Medulla oblongata (tissue), 1 donor: ENCODE measurements around the gene PDE6B.
"Not testable (repeated sequence)": the region's sequence is repeated elsewhere in the genome, so short reads cannot be mapped to it uniquely, and the experiment has no call there.

Experiments
- DNase-seq: peaks from one replicate; pipeline ENCODE4 v3.0.0-alpha.2; 2015; ENCODE audit errors: extremely low spot score

PDE6B gene

DNA sequence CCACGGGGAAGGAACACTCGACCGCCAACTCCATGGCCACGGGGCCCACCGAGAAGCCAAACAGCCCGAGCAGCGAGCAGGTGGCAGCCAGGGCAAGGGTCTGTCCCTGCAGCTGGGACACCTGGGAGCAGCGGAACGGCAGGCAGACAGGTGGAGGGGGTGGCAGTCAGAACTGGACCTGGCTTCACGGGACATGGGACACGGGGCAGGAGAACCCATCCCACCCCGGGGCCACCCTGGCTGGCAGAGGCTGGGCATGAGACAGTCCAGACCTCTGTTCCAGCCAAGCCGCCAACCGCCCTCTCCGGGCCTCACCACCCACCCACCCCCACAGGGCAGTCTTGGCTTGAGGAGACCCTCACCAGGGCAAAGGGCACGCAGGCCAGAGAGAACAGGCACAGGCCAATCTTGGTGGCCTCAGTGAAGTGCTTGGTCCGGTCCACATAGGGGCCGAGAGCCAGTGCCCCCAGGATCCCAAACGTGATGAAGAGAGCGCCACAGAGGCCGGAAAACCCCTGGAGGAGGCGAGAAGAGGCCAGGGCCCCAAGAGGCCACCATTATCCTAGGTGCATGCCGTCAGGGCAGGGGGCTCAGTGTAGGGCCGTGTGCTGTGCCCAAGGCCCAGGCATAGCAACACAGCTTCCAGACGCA lies 58.0 kb downstream of the PDE6B start:
- no peak for DNase-seq

GRCh38 chr4:683982-684622 lies 58.7 kb downstream of the PDE6B start:
- peak; percentile 78 for DNase-seq

DNA sequence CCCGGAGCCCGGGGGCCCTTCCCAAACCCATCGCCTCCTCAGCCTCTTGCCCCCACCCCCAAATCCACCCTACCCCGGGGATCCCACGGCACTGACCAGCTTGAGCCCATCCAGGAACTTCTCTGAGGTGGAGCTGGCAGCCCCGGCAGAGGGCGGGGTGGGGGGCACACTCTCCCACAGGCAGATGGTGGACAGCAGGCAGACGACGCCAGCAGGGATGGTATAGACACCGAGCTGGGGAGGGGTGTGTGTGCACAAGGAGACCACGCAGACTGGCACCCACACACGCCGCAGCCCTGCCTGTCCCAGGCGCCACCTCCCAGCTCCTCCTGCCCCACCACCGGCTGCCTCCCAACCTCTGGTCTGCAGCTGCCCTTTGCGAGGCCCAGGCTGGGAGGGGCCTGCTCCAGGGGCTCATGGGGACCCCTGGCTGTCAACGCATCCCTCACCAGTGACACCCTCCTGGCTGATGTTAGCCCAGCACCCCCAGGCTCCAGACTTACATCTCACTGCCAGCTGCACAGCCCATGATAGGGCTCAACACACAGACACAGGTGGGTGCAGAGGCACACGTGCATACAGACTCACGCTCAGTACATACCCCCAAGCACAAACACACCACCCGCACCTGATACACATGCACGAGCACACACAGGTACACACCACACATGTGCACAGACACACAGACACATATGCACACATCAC lies 59.4 kb downstream of the PDE6B start:
- no peak for DNase-seq

DNA sequence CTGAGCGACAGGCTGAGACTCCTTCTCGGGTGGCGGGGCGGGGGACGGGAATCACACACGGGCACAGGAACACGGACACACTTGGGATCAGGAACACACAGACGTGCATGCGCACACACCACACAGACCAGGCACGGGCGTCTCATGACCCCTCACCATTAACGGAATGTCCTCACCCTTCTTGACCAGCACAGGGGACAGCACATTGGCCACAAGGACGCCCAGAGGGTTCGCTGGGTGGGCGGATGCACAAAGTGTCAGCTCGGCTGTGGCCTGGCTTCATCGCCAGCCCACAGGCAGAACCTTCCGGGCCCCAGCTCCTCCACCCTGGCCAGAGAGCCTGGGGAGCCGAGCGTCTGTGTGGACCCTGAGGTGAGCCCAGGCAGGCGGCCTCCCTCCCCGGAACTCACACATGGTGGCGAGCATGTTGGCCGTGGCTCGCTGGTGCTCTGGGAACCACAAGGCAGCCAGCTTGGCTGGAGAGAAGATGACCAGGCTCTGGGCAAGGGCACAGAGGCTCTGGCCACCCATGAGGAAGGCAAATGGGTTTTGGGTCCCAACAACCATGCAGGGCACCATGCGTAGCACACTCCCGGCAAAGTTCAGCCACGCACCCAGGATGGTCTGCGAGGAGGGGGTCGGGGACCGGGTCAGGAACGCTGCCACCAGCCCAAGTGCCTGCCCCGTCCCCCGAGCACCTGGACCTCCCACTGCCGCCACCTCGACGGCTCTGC lies 60.5 kb downstream of the PDE6B start:
- no peak for DNase-seq

DNA sequence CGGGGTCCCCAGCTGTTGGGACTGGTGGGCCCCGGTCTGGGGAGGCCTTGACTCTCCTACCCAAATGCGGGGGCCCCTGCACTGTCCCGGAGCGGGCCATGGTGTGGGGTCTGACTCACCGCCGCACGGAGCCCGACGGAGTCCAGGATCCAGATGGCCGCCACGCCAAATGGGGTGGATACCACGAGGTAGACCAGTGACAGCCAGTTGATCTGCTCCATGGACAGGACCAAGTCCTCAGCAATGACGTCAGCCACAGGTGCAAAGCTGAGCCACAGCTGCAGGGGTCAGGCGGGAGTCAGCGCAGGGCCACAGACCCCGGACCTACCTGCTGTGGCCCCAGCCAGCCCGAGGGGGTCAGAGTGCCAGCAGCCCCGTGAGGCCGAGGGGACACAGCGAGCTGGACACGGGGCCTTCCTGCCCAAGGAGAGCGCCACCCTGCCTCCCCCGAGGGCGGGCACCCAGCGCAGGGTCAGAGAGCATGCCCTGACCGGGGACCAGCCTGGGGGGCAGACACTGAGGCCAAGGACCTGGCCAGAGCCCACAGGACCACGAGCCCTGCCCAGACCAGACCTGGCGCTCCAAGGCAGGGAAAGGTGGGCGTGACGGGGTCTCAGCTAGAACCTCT lies 61.2 kb downstream of the PDE6B start:
- DNase-seq: no peak

GRCh38 chr4:687048-687970 lies 61.9 kb downstream of the PDE6B start:
- DNase-seq: no peak

GRCh38 chr4:687971-688853 lies 62.8 kb downstream of the PDE6B start:
- DNase-seq: no peak

- no peak for DNase-seq
Measured at GRCh38 chr4:688854-689681, 63.7 kb downstream of the PDE6B start, which contains the start of gene SLC49A3. Gene SLC49A3, minus strand, starts transcription at chr4:689151. Its CDS starts 24 bp downstream, at chr4:689127.

GRCh38 chr4:689723-690122 lies 64.3 kb downstream of the PDE6B start:
- no peak for DNase-seq

GRCh38 chr4:692771-693554 lies 67.6 kb downstream of the PDE6B start:
- no peak for DNase-seq

GRCh38 chr4:694341-694940 lies 69.1 kb downstream of the PDE6B start:
- not testable (repeated sequence) for DNase-seq

- DNase-seq: no peak
Measured at GRCh38 chr4:699816-700580, 74.6 kb downstream of the PDE6B start.

- no peak for DNase-seq
Measured at GRCh38 chr4:700587-701264, 75.4 kb downstream of the PDE6B start.

GRCh38 chr4:702618-703048 lies 77.3 kb downstream of the PDE6B start:
- peak; percentile 54 for DNase-seq

DNA sequence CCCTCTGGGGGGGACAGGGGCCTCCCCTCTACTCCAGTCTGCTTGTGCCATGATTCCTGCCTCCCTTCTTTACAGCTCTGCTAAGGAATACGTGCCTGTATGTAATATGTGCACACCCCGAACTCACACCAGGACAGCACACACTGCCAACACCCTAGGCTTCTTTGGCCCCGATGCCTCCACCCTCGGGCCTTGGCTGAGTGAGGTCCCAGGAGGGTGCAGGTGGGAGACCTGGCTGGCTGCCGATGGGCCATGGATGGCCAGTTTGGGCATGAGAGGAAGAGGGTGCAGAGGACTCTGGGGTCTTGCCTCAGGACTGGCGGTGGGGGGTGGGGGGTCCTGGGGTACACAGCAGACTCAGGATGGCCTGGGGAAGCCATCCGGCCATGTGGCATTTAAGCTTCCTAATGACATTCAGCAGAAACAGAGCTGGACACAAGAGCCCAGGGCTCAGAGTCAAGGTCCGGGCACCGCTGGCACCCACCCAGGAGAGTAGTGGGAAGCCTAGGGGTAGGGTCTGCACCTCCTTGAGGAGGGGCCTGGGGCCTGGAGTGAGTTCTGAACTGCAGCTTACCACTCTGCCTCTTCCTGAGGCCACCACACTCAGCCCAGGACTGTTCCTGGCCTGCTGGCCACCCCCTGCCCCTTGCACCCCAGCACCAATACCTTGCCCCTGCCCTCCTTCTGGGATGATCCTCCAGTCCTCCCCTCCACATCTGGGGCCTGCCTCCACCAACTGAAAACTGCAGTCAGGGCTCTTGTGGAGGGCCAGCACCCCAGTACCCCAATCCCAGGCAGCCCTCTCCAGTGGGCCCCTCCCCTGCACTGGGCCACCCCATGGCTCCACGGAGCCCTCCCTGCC lies 78.2 kb downstream of the PDE6B start:
- DNase-seq: no peak
